Activated T-helper 1 cell treated with Interleukin-2 at 50 U/mL for 16 hours (primary cell): ENCODE data around the gene EIF2B4.

Source experiments
- DNase-seq: peaks from one replicate; pipeline ENCODE4 v3.0.0-alpha.2; 2020; ENCODE audit warnings: low read depth

The EIF2B4 gene

DNA sequence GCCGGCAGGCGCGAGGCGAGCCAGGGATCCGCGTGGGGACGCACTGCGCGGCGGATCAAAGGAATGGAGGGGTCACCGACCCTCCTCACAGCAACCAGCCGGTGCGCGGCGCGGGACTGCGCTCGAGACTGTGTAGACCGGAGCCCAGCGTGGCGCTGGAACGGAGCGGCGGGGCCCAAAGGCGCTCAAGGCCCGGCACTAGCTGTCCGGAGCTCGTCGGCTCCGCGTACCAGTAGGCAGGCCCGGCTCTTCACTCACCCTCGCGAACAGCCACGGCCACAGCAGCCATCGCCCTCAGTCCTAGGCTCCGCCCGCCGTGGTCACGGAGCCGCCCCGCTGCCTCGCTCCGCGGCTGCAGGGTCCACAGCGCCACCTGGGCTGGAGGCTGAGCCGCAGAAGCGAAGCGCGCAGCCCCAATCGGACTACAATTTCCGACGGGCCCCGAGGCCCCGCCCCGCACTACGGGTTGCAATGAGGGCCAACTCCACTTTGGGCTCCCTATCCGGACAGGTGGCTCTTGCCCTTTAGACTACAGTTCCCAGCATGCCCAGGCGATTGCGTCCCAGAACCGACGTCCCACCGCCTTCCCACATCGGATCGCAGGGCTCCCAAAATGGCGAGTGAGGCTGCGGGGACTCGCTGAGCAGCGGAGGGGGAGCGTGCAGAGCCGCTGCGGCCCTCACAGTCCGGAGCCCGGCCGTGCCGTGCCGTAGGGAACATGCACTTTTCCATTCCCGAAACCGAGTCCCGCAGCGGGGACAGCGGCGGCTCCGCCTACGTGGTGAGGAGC, at the start of gene EIF2B4, which contains the start of gene SNX17:
Gene EIF2B4 (minus strand): TSS at position 313 of the 790 bp plus-strand sequence. CDS start 24 bp downstream, at position 289.
Gene SNX17 (plus strand): TSS at position 591 of the 790 bp plus-strand sequence. CDS start 128 bp downstream, at position 719.
- peak; percentile 99 for DNase-seq

GRCh38 chr2:27416151-27416550, 46.0 kb upstream of the EIF2B4 start:
- no peak for DNase-seq

DNA sequence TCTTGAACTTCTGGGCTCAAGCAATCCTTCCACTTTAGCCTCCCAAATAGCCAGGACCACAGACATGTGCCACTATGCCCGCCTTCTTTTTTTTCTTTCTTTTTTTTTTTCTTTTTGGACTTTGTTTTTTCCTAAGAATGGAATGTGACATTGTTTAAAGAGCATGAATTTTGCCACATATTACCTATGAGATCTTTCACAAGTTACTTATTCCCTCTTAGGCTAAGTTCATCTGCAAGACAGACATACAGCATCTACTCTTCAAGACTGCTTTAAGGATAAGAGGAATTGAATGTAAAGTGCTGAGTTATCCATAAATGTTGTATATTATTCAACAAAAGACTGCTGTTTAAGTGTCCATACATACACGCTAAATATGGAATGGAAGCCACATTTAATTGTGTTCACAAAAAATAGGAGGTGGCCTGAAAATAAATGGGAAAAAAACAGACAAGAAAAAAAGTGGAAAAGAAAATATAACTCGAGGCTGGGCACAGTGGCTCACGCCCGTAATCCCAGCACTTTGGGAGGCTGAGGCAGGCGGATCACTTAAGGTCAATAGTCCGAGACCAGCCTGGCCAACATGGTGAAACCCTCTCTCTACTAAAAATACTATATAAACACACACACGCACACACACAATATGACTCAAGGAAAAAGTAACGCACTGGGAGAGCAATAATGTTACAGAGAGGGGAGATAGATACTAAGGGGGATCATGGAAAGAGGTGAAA, 42.4 kb upstream of the EIF2B4 start:
- no peak for DNase-seq

GRCh38 chr2:27409321-27410073, 39.4 kb upstream of the EIF2B4 start, which contains the start of gene PPM1G:
TSS of gene PPM1G (minus strand) at chr2:27409591. CDS start at chr2:27409422, 169 bp downstream.
- peak; percentile 96 for DNase-seq

DNA sequence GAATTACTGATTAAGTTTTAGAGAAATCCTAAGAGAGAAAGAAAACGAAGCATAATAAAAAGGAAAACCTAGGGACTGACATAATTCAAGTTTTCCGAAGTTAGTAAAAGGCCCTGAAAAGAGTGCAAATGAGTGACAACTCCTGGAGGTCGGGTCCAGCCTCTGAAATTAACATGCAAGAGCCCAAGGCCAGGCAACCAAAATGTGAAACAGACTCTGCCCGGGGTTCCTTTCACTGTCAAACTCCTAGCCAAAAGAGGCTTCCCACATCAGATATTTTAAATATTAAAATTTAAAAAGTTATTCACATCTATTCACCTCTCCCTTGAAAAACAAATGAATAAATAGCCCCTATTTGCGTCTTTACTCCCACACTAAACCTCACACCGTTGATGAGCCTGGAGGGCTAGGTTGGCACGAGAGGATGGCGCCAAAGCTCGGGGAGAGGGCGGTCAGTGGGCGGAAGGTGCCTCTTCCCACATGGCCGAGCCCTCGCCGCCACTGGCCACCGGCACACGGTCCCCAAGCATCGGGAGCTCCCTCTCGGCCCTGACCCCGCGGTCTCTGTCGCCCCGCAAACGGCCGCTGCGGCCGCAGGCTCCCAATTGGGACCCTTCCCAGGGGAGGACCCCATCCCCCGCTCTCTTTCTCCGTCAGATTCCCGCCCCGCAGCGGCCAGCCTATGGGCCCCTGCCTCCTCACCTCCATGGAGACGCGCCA, 38.6 kb upstream of the EIF2B4 start:
- DNase-seq, result peak; percentile 2

DNA sequence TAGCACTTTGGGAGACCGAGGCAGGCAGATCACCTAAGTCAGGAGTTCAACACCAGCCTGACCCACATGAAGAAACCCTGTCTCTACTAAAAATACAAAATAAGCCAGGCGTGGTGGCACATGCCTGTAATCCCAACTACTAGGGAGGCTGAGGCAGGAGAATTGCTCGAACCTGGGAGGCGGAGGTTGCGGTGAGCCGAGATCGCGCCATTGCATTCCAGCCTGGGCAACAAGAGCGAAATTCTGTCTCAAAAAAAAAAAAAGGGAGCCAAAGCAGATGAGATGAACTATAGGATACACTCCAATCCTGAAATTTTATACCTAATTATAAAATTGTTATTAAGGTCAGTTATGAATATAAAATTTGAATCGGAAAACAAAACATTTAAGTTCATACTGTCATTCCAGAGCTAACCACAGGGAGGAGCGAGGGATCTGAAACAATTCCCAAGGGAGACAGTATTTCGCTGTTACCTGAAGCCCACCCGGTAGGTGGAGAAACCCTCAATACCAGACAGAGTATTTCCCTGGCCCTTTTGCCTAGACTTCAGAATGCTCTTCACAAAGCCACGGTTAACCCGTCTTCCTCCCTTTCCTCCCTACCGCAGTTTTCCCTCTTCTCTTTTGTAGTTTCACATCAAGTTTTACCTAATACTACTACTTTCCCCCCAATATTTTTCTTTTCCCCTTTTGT, 37.8 kb upstream of the EIF2B4 start:
- no peak for DNase-seq

GRCh38 chr2:27400348-27401135, 30.4 kb upstream of the EIF2B4 start:
- no peak for DNase-seq

GRCh38 chr2:27398962-27399361, 28.8 kb upstream of the EIF2B4 start:
- no peak for DNase-seq

DNA sequence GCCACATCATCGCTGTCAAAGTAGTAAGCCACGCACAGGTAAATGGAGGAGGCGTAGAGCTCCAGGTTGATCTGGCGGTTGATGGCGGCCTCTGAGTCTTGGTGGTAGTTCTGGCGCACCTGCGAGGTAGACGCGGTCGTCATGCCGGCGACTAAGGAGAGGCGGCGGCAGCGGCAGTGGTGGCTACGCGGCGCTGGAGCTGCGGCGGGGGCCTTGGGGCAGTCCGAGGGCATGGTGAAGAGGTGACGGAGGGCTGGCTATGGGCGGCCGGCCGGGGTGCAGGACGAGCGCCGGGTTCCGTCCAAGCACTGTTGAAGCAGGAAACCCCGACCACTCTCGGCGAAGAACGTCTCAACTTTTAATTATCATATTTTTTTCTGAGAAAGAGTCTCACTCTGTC, 23.1 kb upstream of the EIF2B4 start:
- DNase-seq, result no peak

DNA sequence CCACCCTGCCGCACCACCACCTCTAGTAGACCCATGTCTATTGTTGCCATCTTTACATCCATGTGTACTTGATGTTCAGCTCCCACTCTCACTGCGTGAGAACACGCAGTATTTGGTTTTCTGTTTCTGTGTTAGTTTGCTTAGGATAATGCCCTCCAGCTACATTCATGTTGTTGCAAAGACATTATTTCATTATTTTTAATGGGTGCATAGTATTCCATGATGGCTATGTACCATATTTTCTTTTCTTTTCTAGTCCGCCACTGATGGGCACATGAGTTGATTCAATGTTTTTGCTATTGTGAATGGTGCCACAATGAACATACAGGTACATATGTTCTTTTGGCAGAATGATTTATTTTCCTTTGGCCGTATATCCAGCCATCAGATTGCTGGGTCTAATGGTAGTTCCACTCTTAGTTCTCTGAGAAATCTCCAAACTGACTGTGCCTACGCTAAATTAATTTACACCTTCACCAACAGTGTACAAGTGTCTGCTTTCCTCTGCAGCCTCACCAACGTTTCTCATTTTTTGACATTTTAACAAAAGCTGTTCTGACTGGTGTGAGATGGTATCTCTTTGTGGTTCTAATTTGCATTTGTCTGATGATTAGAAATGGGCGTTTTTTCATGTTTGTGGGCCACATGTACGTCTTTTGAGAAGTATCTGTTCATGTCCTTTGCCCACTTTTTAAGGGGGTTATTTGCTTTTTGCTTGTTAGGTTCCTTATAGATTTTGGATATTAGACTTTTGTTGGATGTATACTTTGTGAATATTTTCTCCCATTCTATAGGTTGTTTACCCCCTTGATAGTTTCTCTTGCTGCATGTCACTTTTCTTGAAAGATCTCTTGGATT, 20.9 kb upstream of the EIF2B4 start:
- no peak for DNase-seq

GRCh38 chr2:27381577-27382181, 11.5 kb upstream of the EIF2B4 start:
- DNase-seq, result no peak

DNA sequence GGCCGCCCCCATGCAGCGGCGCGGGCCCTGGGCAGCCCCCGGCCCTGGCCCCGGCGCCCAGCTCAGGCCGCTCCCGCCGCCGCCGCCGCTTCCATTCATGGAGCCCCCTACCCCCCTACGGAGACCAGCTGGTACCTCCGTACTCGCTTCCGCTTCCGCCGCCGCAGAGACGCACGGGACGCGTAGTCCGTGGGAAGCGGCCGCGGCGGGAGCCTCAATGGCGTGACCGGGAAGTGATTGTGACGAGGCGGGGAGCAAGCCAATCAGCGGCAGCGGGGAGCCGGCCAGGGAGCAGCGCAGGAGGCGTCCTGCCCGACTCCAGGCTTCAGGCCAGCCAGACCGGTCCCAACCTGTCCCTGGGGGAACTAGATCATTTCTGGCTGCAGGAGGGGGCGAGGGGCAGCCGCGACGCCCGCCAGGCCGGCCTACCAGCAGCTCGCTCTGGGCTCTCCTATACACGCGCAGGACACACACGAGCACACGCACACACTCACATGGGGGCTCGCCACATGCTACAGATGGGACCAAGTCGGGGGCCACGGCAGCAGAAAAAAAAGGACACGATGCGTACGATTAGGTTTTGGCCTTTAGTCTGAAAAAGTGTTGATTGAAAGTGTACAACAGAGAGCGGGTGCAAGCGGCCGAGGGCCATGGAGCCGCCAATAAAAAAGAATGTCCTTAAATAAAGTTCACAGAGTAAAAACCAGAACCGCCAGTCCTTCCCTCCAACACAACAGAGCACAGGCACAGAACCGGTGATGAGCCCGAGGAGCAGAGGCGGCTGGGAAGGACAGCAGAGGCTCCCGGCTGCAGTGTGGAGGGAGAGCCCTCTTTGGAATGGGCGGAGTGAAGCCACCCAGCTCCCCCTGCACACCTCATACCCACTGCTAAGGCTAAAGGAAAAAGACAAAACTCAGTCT, 10.7 kb upstream of the EIF2B4 start, which contains the start of gene ZNF513:
Gene ZNF513 (minus strand): TSS at position 109 of the 920 bp plus-strand sequence. CDS start 208 bp downstream, outside the sequence.
- peak; percentile 83 for DNase-seq

GRCh38 chr2:27379836-27380625, 9.9 kb upstream of the EIF2B4 start:
- peak; percentile 25 for DNase-seq

GRCh38 chr2:27379383-27379835, 9.3 kb upstream of the EIF2B4 start:
- DNase-seq, result no peak

- no peak for DNase-seq
These were observed 8.7 kb upstream of the EIF2B4 start for GRCh38 chr2:27378809-27379290.

GRCh38 chr2:27378096-27378808, 8.1 kb upstream of the EIF2B4 start:
- no peak for DNase-seq
